ENCODE results near the gene RPLP2.

Gene RPLP2

DNA sequence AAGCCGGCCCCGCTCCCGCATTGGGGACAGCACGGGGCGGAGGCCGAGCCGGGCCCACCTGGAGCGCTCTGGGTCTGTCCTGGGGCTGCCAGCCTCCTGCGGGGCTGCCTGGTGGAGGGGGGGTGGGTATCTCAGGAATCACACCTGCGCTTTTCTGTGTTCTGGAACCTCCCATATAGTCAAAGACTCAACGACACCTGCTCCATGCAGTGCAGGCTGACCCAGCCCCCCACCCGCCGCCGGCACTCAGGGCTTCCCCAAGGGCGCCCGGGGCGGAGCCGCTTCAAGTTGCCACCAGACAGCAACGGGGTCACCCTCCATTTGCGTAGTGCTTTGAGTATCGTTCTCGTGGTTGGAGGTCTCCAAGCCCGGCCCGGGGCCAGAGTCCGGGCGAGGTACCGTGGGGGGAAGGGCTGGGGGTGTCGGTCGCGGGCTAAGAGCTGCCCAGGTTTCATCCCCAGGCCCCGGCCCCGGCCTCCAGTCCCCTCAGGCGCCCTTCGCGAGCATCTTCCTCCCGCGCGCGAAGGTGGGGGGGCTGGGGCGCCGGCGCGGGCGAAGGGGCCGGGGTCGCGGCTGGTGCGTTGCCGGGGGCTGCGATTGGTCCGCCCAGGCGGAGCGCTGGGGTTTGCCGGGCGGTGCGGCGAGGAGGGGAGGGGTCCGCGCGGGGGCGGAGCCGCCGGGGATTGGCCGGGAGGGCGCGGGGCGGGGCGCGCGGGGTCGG is 39.5 kb downstream of the RPLP2 start:
- no peak for DNase-seq (ENCODE audit: low read depth in 2 of 2)

- no peak for DNase-seq (ENCODE audit: low read depth in 2 of 2)
These were observed 40.4 kb downstream of the RPLP2 start for GRCh38 chr11:849951-850774.

- DNase-seq (ENCODE audit: low read depth in 2 of 2), result no peak
These were observed 41.3 kb downstream of the RPLP2 start for GRCh38 chr11:850775-851763.

GRCh38 chr11:852762-853161 is 43.0 kb downstream of the RPLP2 start:
- DNase-seq (ENCODE audit: low read depth in 2 of 2), result no peak

- DNase-seq (ENCODE audit: low read depth in 2 of 2), result no peak
These were observed 44.1 kb downstream of the RPLP2 start for GRCh38 chr11:853682-854448.

DNA sequence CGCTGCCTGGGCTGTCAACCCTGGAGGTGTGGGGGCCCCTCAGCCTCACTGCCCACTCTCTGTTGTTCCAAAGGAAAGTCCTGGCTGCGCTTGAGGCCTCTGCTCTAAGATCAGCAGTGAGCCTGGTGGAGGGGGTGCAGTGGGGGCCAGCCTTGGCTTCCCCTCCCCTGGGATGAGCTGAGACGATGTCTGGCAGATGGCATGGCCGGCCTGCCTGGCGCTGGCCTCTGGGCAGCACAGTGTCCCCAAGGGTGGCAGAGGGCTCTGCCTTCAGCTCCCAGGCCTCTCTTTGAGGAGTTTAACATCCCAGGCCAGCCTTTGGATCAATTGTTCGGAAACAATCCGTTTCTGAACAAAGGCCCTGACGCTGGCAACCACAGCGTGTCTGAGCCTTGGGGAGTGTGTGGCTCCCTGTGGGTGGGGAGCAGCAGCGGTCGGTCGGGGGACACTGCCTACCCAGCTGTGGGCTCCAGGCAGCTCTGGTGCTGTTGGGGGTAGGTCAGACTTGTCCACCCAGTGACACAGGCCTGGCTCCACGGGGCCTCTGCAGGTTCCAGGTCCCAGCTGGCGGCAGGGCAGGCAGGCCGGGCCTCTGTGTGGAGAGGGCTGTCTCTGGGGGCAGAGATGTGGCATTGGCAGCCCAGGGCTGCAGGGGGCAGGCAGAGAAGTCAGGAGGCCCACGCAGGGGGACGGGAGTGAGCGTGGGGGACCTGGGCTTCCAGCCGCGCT is 45.0 kb downstream of the RPLP2 start:
- no peak for DNase-seq (ENCODE audit: low read depth in 2 of 2)

GRCh38 chr11:855330-855674 is 45.5 kb downstream of the RPLP2 start:
- no peak for DNase-seq (ENCODE audit: low read depth in 2 of 2)

- no peak for DNase-seq (ENCODE audit: low read depth in 2 of 2)
These were observed 46.0 kb downstream of the RPLP2 start for GRCh38 chr11:855796-856195.

DNA sequence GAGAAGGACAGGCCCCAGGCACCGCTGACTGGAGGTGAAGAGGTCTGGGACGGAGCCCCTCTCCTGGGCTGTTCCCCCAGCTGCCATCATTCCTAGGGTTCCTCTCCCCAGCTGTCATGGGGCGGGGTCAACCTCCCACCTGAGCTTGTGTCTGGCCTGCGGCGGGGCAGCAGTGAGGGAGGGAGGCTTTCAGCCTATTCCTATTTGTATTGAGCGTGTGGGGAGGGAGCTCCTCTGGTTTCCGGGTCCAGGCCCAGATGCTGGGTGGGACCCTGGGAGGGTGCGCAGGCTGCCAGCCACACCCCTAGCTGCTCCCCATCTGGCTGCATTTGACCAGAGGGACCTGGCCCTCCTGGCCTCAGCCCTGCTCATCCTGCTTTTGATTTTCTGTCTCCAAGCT is 46.6 kb downstream of the RPLP2 start:
- DNase-seq (ENCODE audit: low read depth in 2 of 2), result no peak

- no peak for DNase-seq (ENCODE audit: low read depth in 2 of 2)
These were observed 48.4 kb downstream of the RPLP2 start for GRCh38 chr11:858053-858761.

DNA sequence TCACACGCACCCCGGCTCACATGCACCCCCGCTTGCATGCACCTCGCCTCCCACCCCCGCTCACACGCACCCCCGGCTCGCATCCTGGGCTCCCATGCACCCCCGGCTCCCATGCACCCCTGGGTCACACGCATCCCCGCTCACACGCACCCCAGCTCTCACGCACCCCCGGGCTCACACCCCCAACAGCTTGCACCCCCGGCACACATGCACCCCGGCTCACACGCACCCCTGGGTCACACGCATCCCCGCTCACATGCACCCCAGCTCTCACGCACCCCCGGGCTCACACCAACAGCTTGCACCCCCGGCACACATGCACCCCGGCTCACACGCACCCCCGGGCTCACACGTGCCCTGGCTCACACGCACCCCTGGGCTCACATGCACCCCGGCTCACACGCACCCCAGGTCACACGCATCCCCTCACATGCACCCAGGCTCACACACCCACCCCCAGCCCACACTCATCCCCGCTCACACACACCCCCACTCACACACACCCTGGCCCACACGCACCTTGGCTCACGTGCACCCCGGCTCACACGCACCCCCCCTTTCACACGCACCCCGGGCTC is 49.1 kb downstream of the RPLP2 start:
- no peak for DNase-seq (ENCODE audit: low read depth in 2 of 2)

DNA sequence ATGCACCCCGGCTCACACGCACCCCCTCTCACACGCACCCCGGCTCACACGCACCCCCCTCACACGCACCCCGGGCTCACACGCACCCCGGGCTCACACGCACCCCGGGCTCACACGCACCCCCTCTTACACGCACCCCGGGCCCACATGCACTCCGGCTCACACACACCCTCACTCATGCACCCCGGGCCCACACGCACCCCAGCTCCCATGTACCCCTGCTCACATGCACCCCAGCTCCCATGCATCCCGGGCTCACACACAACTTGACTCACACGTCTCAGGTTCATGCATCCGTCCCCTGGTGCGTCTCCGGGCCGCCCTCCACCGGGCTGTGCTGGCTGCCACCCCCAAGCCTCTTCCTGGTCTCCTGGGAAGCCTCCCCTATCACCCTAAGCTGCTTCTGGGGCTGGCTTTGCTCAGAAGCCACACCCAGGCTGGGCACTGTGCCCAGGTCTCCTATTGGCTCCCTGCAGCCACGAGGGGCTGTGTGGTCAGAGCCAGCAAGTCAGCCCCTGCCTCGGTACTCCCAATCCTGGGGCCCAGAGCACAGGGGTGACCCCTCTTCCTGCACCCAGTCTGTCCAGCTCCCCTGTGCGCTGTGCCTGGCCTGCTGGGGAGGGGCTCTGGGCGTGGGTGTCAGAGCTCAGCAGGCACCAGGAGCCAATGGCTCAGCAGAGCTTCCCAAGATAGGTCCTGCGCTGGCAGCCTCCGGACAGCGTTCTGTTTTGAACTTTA is 49.8 kb downstream of the RPLP2 start:
- DNase-seq (ENCODE audit: low read depth in 2 of 2), result no peak

GRCh38 chr11:860234-861104 is 50.7 kb downstream of the RPLP2 start:
- no peak for DNase-seq (ENCODE audit: low read depth in 2 of 2)

DNA sequence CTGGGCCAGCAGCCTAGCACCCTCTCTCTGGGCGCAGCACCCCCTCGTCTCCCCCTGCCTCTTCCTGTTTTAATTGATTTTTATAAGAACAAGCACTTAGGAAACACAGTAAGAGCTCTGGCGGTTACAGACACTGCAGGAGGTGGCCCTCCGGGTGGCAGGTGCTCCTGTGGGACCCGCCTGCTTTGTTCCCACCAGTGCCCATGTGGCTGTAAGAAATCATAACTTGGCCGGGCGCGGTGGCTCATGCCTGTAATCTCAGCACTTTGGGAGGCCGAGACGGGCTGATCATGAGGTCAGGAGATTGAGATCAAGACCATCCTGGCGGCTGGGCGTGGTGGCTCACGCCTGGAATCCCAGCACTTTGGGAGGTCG is 51.3 kb downstream of the RPLP2 start:
- no peak for DNase-seq (ENCODE audit: low read depth in 2 of 2)

- DNase-seq (ENCODE audit: low read depth in 2 of 2), result no peak
These were observed 52.4 kb downstream of the RPLP2 start for GRCh38 chr11:862081-862661.

All from stimulated activated CD8-positive, alpha-beta memory T cell treated with anti-CD3 and anti-CD28 coated beads, Interleukin-2, amount 100 ng/mL, for 48 hours (primary cell).